Inflammatory macrophage treated with lipopolysaccharide for 4 hours (primary cell): Measurements from ENCODE around the gene GYG1.
A peak's percentile ranks its signal among the peaks of the same experiment; 100 is the strongest.

Source experiments
- DNase-seq: peaks from one replicate; pipeline ENCODE4 v3.0.0-alpha.2; 2020

Gene GYG1

DNA sequence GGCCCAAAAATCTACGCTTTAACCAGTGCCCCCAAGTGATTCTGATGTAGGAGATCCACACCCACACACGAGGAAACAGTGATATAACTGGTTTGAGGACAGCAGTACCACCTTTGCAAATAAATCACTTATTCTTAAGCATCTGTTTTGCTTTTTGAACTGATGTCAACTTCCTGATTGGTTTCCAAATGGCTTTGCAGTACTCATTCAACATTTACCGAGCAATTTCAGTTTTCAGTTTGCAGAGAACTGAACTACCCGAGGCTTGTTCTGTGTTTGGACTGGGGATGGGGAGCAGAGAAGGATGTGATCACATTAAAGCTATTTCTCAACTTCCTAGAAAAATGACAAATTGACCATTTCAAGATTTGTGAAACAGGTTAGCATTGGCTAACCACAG is 1.1 kb upstream of the GYG1 start:
- peak; percentile 88 for DNase-seq

DNA sequence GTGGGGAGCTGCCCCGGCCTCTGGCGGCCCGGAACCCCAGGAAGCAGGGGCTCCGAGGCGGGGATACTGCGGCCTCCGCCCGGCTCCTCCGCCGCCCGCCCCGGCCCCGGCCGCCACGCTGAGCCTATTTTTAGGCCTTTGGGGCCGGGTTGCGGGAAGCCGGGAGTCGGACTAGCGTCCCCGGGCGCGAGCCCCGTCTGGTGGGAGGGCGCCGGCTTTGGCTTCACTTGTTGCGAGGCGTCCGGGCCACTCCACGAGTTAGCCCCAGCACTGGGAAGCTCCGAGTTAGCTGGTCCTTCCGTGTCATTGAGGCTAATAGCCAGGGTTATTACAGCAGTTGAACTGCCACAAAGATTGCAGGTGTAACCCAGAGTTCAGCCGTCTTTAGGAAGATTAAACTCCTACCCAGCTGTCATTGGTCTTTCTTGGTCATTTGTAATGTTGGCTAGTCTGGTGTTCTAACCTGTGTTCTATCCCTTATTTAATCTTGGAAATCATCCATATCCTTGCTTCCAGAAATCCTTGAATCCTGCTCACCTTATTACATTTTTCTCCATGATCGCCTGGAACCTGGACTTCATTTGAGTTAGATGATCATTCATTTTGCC is 791 bp downstream of the GYG1 start:
- peak; percentile 47 for DNase-seq

DNA sequence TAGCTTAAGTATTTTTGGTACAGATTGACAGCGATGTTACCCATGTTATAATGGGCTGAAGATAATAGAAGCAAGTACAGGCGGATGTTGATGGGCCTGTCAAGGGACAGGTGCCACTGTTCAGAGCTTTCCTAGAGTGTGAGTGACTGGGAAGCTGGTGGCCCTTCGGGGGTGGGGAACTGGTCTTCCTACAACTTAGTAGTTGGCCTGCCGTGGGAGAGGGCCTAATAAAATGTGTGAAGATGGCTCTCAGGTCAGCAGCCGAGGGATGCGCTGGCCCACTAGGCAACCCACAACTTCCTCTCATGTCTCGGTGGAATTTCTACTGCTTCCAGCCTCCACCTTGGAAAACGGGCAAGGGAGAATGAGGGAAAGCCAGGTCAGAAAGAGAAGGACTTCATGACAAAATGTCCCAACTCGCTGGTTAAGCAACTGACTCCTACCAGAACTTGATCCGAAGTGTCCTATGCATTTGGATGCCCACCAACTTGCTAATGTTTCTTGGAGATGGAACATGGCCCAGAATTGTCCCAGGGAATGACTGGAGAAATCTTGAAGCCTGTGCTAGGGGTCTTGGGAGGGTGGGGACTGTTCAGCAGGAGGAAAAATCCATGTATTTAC is 1.4 kb downstream of the GYG1 start:
- DNase-seq: no peak

DNA sequence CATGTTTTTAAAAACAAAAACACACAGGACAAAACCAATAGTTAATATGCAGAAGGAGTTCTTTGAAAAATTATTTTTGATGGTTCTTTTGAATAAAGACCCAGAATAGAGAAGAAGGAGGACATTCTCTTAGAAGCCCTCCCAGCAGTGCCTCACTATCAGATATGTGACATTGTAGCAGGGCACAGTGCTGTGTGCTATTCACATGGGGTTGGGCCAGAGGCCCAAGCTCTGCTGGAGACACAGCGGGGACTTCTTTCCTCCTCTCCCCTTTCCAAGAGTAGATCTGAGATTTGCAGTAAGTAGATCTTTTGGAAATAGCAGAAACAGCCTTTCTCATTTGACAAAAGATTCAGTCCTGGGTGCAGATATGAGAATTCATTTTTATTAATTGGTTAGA is 6.3 kb downstream of the GYG1 start:
- DNase-seq: no peak

DNA sequence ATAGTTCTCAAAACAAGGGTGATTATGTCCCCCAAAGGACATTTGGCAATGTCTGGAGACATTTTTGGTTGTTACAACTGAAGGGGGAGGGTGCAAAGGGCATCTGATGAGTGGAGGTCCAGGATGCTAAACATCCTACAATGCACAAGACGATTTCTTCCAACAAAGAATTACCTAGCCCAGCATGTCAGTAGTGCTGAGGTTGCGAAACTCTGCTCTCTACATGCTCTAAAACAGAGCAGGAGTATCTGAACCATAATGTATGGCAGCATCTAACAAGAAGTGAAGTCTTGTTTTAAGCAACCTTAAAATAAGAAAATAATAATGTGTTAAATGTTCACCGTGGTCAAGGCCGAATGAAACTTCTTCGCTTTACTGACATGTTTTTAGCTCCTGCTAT is 7.0 kb downstream of the GYG1 start:
- DNase-seq: no peak

DNA sequence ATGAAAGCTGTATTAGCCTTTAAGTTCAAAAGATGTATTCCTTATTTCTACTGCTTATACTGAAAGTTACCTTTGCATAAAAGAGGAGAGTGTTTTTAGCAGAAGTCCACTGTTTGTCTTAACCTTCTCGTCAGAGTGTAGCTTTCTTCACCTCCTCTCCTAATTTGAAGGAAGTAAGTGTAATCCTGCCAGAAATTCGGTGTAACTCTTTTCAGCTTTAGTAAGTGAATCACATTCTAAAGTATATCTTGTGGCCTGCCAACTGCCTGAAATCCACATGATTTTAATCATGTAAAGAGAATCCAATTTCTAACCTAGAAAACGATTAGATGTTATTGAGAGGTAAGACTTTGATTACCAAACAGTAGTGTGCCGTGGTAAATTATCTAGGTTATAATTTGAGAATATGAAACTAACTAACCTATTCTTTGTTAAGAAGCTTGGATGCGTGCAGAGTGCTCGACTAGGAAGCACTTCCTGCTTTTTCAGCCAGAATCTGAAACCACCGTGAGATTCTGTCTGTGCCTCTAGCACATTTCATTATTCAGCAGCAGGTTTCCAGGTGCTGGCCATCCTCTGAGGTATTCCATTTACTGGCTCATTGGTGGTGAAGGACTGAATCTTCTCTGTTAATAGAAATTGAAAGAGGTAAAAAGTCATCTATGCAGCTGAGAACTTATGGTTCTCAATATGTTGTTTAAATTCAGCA is 7.5 kb downstream of the GYG1 start:
- DNase-seq: peak; percentile 32

DNA sequence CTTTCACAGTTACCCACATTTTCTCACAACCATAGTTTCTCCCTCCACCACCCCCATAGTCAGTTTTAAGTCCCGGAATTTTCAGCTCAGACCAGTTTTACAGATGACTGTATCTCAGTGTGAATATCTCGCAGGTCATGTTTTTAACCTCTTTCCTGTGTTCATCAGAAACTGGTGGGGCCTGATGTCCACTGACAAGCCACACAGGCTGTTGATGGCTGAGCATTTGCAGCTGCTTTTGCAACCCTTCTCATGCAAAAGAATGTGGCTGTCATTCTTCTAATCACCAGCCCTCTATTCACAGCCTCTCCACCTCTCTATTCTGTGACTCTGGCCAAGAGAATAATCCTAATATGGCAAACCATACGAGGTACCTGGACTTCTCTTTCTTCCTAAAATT is 8.5 kb downstream of the GYG1 start:
- DNase-seq: no peak

DNA sequence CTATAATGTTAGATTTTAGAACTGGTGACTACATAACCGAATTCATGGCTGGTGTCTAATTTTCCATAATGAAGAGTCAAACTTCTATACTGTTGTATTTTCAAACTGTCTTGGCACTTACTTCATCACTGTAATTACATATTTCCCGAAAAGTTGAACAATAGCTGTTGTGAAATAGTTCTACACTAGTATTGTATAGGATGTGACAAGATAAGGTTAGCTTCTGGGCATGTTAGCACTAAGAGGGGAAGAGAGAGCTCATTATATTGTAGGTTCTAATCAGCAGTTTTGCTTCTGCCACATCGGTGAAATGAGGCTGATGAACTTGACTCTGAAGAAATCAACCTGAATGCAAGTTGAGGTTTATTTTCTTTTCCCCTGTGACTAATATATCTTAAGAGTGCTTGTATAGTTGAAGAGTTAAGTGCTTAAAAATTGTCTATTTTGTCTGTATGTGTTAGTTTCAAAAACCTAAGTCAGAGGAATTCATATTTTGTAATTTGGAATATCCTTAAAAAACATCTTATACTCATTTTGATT is 8.9 kb downstream of the GYG1 start:
- DNase-seq: peak; percentile 69

DNA sequence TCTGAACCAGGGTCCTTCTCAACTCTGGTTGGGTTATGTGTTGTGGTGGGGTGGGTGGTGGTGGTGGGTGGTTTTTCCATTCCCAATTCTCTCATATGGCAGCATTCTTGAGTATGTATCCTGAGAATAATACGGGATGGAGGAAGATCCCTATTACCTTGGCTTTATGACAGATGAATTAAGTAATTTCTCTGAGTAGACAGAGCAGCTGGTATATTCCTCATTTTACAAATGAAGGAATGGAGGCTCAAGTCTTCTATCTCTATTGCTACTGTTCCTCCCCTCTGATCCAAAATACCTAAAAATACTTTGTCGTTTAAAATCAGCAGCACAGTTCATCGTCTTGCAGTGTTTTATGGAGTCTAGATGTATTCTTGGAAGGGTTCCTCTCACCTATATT is 10.4 kb downstream of the GYG1 start:
- DNase-seq: no peak

DNA sequence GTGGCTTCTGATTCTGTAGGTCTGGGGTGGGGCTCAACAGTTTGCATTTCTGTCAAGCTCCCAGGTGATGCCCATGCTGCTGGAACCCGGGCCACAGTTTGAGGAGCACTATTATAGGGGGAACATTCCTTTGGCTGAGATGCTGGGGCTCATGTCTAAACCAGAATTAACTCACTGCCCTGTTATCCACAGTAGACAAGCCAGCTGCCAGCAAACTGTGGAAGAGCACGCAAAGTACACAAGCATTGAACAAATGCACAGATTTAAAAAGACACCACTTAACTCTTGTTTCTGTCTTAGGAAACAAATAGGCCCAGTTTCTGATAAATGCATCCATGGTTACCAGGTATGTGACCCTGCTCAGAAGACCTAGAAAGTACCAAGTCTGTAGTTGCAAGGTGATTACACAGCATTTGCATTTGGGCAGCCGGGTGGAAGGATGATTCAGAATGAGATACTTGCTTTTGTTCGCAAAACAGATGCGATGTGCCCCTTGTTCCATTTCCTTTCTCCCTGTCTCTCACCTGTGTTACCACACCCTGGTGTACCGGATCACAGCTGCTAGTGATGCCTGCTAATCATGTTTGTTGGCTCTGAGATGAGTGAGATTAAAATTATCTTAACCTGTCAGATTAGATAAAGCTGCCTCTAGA is 12.4 kb downstream of the GYG1 start:
- no peak for DNase-seq

DNA sequence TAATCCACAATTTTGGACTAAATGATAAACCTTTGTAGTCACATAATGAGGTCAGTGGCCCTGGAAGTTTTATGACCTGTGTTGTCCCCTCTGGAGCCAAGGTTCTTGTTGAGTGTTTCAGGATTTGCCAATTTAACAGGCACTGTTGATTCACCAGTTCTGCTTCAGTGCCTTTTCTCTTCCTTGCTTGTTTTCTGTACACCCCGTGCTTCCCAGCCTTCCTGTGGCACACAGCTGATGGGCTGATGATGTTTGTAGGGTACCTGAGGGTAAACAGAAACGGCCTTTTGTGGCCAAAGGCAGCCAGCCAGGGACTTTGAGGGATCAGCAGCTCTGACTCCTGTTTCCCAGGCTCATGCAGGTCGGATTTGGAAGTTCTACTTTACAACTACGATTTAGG is 13.3 kb downstream of the GYG1 start:
- no peak for DNase-seq

DNA sequence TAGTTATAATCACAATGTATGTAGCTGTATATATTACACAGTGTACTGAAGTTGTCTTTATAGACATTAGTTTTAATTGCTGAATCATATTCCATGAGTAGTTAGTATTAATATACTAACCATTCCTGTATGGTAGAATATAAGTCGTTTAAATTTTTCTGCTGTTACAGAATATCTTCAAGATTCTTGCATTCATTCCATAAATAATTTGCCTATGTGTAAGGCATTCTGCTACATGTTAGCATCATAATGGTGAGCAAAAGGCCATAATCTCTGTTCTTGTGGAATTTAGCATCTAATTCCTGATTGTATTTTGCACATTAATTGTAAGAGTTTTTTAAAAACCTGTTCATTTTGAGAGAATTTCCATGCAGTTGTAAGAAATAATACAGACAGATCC is 14.1 kb downstream of the GYG1 start:
- DNase-seq: no peak

DNA sequence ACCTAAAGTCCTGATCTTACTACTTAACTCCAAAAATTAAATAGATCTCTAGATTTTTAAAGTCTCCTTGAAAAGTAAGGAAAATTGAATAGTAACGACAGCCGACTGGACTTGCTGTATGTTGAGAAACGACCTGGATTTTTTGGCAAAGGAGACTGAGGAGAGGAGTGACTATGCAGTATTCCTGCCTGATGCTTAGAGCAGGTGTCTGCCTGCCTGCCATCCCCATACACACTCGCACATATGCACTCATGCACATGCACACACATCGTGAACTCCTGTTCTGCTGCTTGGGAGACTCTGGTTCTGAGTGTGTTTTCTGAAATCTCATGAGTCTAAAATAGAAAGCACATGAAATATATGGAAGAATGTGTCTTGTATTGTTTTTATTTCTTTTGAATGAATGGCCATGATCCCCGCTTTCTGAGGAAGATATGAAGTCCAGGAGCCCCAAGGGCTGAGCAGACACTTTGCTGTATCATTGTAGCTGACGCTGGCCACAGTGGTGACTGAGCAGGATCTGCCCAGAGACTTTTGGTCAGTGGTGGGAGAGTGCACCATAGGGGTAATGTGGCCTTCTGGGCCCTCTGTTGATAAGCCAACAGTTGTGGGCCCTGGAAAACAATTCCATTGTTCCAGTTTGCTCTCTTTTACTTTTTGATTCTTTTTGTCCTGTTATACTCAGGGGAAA is 16.4 kb downstream of the GYG1 start:
- DNase-seq: no peak

DNA sequence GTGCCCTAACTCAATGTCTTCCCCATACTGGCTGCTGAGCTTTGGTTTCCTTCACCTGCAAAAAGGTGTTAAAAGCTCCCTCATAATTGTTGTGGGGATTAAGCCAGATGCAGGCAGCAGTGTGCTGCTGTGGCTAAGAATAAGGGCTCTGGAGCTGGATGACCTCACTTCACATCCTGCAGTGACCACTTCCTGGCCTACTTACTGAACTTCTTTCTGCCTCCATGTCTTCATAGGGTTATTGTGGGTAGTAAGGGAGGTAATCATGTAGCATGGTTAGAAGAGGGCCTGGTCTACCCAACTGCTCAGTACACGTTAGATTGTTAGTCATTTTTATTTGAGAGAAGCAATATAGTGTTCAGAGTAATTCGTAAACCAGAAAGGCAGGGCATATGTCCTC is 18.4 kb downstream of the GYG1 start:
- no peak for DNase-seq

DNA sequence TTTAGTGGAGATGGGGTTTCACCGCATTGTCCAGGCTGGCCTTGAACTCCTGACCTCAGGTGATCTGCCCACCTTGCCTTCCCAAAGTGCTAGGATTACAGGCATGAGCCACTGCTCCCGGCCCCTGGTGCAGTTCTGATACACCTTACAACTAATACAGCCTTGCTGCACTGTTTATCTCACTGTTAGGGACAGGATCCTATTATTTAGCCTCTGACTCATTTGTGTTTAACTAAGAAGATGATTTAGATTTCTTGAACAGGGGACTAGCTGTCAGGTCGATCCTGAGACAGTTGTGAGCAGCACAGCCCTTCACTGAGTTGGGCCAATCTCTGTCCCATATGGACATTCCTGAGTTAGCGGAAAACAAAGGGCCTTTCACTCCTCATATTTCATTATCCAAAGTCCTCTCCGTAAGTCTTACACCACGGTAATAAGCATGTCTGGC is 19.2 kb downstream of the GYG1 start:
- no peak for DNase-seq

DNA sequence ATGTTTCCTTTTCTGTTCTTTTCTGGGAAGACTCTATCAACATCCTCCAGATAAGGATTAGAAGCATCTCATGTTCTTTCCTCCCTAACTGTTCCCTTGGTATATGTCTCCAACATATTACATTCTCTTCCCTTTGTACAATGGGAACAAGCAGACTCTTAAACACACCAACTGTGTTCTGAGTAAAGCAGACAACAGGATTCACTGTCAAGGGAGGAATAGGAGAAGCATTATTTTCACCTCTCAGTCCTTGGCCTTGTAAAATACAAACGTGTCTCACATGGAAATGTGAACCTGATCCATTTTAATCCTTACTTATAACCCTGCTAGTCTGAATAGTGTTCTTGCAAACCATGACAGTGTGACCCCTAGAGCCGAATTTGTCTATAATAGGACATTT is 19.6 kb downstream of the GYG1 start:
- DNase-seq: no peak

DNA sequence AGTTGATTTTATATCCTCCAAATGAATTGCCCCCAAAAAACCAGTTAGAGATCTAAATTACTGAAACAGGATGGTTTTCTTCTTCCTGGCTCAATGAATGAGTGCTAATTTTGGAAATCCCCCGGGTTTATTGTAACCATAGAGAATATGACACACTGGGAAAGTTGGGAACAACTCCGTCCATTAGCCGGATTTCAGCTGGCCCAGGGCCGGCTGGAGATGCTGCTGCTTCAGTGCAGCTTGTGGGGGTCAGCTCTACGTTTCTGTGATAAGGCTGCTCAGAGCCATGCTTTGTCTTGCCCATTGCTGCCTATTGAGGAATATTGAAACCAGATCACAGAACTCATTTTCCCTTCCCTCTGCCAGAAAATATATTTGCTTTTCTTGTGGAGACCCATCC is 20.3 kb downstream of the GYG1 start:
- DNase-seq: no peak

DNA sequence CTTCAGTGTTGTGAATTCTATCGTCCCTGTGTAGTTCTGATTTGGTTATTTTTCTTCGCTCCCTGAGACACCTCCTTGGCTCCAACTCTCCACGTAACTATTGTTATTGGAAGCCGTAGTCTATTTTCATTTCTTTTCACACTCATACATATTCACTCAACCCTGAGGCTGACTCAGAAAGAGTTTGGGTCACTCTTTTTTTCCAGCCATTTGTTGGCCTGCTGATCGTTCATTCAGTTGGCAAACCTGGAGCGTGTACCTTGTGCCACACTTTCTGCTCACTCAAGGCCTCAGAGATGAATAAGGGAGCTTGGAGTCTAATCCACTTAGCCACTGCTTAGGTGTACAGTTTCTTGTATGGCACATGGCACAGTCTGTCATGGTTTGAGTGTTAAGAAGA is 22.4 kb downstream of the GYG1 start:
- no peak for DNase-seq

DNA sequence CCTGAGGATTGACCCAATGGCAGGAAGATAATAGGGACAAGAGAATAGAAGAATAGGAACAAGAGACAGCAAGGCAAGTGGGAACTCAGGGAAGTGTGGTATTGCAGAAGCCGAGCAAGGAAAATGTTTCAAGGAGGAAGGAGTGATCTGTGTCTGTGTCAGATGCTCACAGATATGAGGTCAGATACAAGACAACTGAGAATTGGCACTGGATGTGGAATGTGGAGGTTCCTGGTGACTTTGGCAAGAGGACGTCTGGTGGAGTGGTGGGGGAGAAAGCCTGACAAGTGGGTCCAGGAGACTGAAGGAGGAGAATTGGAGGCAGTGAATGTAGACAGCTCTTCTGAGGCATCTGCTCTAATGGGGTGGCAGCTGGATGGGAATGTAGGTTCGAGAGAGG is 24.1 kb downstream of the GYG1 start:
- no peak for DNase-seq

DNA sequence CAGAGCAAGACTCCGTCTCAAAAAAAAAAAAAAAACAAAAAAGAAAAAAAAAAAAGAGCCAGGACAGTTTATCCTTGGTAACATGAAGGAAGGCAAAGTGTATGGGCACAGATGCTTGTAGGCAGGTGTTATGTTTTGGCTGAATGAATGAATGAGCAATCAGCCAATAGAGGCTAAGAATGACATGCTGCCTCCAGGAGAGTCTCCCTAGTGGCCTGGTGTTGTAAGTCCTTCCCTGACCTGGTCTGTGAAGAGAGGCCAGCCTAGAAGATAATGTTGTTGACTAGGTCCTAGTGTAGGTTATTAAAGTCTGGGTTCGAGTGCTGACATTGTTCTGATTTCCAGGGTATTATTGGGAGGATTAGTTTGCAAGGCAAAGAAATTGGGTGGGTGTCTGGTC is 24.9 kb downstream of the GYG1 start:
- DNase-seq: no peak

DNA sequence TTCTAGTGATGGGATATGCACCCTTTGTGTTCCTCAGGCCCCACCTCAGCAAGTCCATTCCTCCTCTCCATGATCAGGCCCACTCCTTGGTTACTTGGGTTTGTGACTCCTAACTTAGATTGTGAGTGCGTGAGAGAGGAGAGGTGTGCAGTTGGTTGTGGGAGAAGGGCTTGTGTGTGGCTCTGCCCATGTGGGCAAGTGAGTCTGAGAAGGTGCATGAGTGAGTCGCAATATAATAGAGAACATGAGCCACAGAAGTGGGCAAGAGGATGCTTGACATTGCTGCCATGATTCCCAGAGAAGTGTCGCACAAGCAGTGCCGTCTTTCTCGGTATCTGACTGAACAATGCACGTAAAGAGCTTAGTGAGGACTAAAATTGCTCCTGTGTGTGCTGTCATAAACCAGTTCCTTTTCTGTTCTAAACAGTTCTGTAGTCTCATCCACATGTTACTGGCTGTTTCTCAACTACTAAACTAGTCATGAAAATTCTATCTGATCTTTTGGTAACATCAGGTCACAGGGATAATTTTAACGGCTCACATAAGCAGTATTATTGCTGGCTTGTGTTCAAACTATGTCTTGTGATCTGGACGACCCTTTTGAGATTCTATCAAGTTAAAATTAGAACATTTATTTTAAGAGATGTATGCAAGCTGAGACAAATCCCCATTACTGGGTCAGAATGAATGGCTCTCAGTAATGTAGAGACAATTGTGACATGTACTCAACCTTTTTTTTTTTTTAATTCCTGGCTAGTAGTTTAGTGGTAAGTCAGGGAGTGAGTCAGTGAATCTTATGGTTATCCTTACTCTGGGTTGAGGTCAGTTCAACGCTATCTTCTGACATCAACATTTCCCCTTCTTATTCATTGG is 25.6 kb downstream of the GYG1 start:
- peak; percentile 3 for DNase-seq

DNA sequence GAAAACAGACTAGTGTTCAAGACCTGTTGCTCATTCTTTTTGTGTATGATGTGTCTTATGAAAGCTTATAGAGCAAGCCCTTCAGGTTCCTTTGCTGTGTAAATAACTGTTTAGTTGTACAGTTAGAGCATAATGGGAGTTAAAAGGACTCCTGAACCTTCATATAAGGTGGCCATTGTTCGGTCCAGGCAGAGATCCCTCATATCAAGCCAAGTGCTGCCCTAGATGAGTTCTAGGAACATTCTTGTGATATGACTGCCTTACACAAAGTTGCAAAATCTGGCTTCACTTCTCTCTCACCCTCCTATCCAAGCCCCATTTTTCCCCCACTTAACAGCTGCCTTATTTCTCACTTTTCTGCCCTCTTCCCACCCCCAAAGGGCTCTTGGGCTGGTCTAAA is 26.9 kb downstream of the GYG1 start:
- DNase-seq: no peak
